ENCODE results near the gene FHIT. TPM values are rescaled to one million over a fixed set of nuclear protein-coding genes. Genes with fewer than 3 reads are reported as not detected.

FHIT gene
- total and polyA plus RNA-seq, 4 donors = 2.6 to 21.3 (median 8.7) TPM

DNA sequence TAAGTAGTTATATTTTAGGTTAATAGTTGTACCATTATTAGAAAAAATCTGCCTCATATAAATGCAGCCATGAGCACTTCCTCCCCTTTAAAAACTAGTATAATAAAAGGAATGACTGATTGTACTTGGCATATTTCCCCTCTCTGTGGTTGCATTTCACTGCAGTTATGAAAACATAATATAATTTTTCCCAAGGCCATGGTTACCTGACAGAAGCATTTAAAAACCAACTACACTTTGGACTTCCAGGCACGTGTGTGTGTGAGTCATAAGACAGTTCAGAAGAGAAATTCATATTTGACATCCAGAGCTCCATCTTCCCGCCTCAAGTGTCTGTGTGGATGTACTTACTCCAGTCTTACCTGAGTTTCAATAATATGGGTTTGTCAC lies 1373.2 kb downstream of the FHIT start:
- H3K27me3 ChIP-seq (ENCODE audit: control insufficient read depth in 3 of 3, insufficient read depth in 3 of 3, low read length in 2 of 3) = peaks cover 0 to 2% (median 0%) of the 10 kb centered on the region in 3 donors
- no peak overlapping the region for H3K4me3 ChIP-seq
- no peaks in the 10 kb centered on the region for H3K4me1 ChIP-seq (ENCODE audit: control insufficient read depth in 5 of 5, insufficient read depth in 5 of 5, low read length in 5 of 5)
- ATAC-seq (ENCODE audit: insufficient read depth, low FRiP score) = no peak
- no peak overlapping the region for H3K9ac ChIP-seq (ENCODE audit: insufficient read depth in 1 of 2, low read length in 2 of 2)
- no peak for DNase-seq
- no peaks in the 10 kb centered on the region for H3K9me3 ChIP-seq (ENCODE audit: control insufficient read depth in 4 of 4, insufficient read depth in 3 of 4, low read length in 3 of 4)
- no peaks in the 10 kb centered on the region for H3K36me3 ChIP-seq (ENCODE audit: control insufficient read depth in 4 of 4, insufficient read depth in 4 of 4, low read length in 4 of 4)
- no peak for TF ChIP-seq CTCF (IDR thresholded peaks at IDR 0.05; ENCODE audit: control extremely low read depth, extremely low read depth)
- no peak overlapping the region for H3K27ac ChIP-seq (ENCODE audit: low read depth in 1 of 2, low read length in 1 of 2)
- WGBS, 2 donors = 79 to 88% methylated on average over 2 of the region's 2 CpGs

DNA sequence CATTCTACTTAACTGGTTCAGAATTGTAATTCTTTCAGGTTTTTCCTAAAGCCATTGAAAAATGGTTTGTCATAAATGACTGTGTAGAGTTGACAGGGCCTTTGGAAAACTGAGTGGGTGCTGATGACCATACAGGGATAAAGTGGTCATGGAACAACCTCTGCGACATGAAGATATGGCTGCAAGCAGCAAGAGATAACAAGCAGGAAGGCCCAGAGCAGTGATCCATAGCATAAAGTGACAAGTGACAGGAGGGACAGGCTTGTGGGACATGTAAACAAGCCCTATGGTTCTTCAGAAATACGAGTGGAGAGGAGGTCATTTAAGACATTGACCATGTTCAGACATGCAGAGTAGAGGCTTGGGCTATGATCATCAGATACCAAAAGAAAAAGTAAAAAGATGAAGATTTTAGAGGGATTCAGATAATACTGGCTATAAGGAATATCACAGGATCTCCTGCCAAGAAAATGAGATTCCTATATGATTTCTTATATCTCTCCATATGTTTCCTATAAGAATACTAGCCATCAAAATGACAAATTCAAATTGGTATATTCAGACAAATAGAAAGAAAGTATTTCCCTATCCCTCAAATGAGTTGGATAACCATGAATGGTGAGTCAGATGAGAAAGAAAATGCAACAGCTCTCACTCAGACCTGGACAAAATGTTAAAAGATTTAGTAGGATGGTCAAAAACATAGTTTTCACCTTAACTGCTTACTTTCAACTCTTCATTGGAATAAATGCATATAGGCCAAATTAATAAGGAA lies 1373.8 kb downstream of the FHIT start:
- H3K27ac ChIP-seq (ENCODE audit: low read depth in 1 of 2, low read length in 1 of 2) = no peak overlapping the region
- H3K4me1 ChIP-seq (ENCODE audit: control insufficient read depth in 5 of 5, insufficient read depth in 5 of 5, low read length in 5 of 5) = no peaks in the 10 kb centered on the region
- peaks cover 0 to 2% (median 0%) of the 10 kb centered on the region in 3 donors for H3K27me3 ChIP-seq (ENCODE audit: control insufficient read depth in 3 of 3, insufficient read depth in 3 of 3, low read length in 2 of 3)
- H3K36me3 ChIP-seq (ENCODE audit: control insufficient read depth in 4 of 4, insufficient read depth in 4 of 4, low read length in 4 of 4) = no peaks in the 10 kb centered on the region
- no peaks in the 10 kb centered on the region for H3K9me3 ChIP-seq (ENCODE audit: control insufficient read depth in 4 of 4, insufficient read depth in 3 of 4, low read length in 3 of 4)
- ATAC-seq (ENCODE audit: insufficient read depth, low FRiP score) = no peak
- no peak overlapping the region for H3K9ac ChIP-seq (ENCODE audit: insufficient read depth in 1 of 2, low read length in 2 of 2)
- 86 to 87% methylated on average over 2 of the region's 2 CpGs for WGBS, 2 donors
- DNase-seq = no peak
- TF ChIP-seq CTCF (IDR thresholded peaks at IDR 0.05; ENCODE audit: control extremely low read depth, extremely low read depth) = no peak
- no peak overlapping the region for H3K4me3 ChIP-seq

- Histone ChIP-seq H3K36me3 (ENCODE audit: control insufficient read depth in 4 of 4, insufficient read depth in 4 of 4, low read length in 4 of 4) (no peaks in the 10 kb centered on the region), H3K4me1 (ENCODE audit: control insufficient read depth in 5 of 5, insufficient read depth in 5 of 5, low read length in 5 of 5) (no peaks in the 10 kb centered on the region), H3K27me3 (ENCODE audit: control insufficient read depth in 3 of 3, insufficient read depth in 3 of 3, low read length in 2 of 3) (peaks cover 0 to 2% (median 0%) of the 10 kb centered on the region in 3 donors), H3K27ac (ENCODE audit: low read depth in 1 of 2, low read length in 1 of 2) (no peak overlapping the region), H3K4me3 (no peak overlapping the region), H3K9me3 (ENCODE audit: control insufficient read depth in 4 of 4, insufficient read depth in 3 of 4, low read length in 3 of 4) (no peaks in the 10 kb centered on the region), H3K9ac (ENCODE audit: insufficient read depth in 1 of 2, low read length in 2 of 2) (no peak overlapping the region)
- ATAC-seq (ENCODE audit: insufficient read depth, low FRiP score) = no peak
- WGBS, 2 donors = 84 to 85% methylated on average over 2 of the region's 2 CpGs
- DNase-seq = no peak
- no peak for TF ChIP-seq CTCF (IDR thresholded peaks at IDR 0.05; ENCODE audit: control extremely low read depth, extremely low read depth)
Measured at GRCh38 chr3:59876533-59877062, 1374.7 kb downstream of the FHIT start.

Measured in lung (tissue), 12 donors.